H9 (cell line): Measurements from ENCODE around the gene MTCL1. TPM values are rescaled to one million over a fixed set of nuclear protein-coding genes. Genes with fewer than 3 reads are reported as not detected.

ENCODE experiments used
- DNase-seq: peaks from one replicate; pipeline ENCODE4 v3.0.0-alpha.2; 2017
- H2AFZ ChIP-seq: one replicate; pipeline ENCODE4 v1.6.1; 2013; ENCODE audit warnings: mild to moderate bottlenecking, low read length, control low read depth, moderate library complexity
- H2AK5ac ChIP-seq: 2 replicates; pipeline ENCODE4 v1.6.1; 2013; ENCODE audit warnings: low read length, control low read depth, mixed read lengths; ENCODE audit not compliant: insufficient read length
- H2BK120ac ChIP-seq: one replicate; pipeline ENCODE4 v1.6.1; 2013; ENCODE audit warnings: low read depth, mild to moderate bottlenecking, low read length, control low read depth, inconsistent platforms; ENCODE audit not compliant: poor library complexity, severe bottlenecking
- H2BK12ac ChIP-seq: 2 replicates; pipeline ENCODE4 v1.6.1; 2013; ENCODE audit warnings: low read length, control low read depth, mixed read lengths, low read depth; ENCODE audit not compliant: insufficient read length
- H2BK15ac ChIP-seq: 2 replicates; pipeline ENCODE4 v1.6.1; 2013; ENCODE audit warnings: low read depth, low read length, control low read depth
- H2BK20ac ChIP-seq: one replicate; pipeline ENCODE4 v1.6.1; 2013; ENCODE audit warnings: low read depth, mild to moderate bottlenecking, low read length, control low read depth, inconsistent platforms; ENCODE audit not compliant: poor library complexity, severe bottlenecking
- H2BK5ac ChIP-seq: 2 replicates; pipeline ENCODE4 v1.6.1; 2013; ENCODE audit warnings: low read length, control low read depth, mixed read lengths; ENCODE audit not compliant: insufficient read length
- H3K14ac ChIP-seq: 2 replicates; pipeline ENCODE4 v1.6.1; 2013; ENCODE audit warnings: low read length, control low read depth; ENCODE audit not compliant: insufficient read depth
- H3K18ac ChIP-seq: 2 replicates; pipeline ENCODE4 v1.6.1; 2013; ENCODE audit warnings: low read depth, mild to moderate bottlenecking, mixed read lengths, low read length, control low read depth; ENCODE audit not compliant: insufficient read length
- H3K23ac ChIP-seq: 2 replicates; pipeline ENCODE4 v1.6.1; 2013; ENCODE audit warnings: low read length, control low read depth, mixed read lengths, low read depth; ENCODE audit not compliant: insufficient read length
- H3K23me2 ChIP-seq: 2 replicates; pipeline ENCODE4 v1.6.1; 2013; ENCODE audit warnings: low read depth, mild to moderate bottlenecking, mixed read lengths, low read length, control low read depth; ENCODE audit not compliant: insufficient read length, poor library complexity, severe bottlenecking
- H3K27ac ChIP-seq: 2 replicates; pipeline ENCODE4 v1.5.1; 2013; ENCODE audit warnings: low read length, control low read depth, mixed read lengths, low read depth; ENCODE audit not compliant: insufficient read length
- H3K27me3 ChIP-seq: 2 replicates; pipeline ENCODE4 v1.6.1; 2013; ENCODE audit warnings: low read length, control low read depth, inconsistent platforms; ENCODE audit not compliant: insufficient read depth
- H3K4ac ChIP-seq: 2 replicates; pipeline ENCODE4 v1.6.1; 2013; ENCODE audit warnings: low read depth, mild to moderate bottlenecking, control low read depth, inconsistent platforms, low read length, moderate library complexity
- H3K4me1 ChIP-seq: 2 replicates; pipeline ENCODE4 v1.6.1; 2013; ENCODE audit warnings: low read length, control low read depth, inconsistent platforms; ENCODE audit not compliant: insufficient read depth
- H3K4me2 ChIP-seq: 2 replicates; pipeline ENCODE4 v1.6.1; 2013; ENCODE audit warnings: low read length, control low read depth, mixed read lengths; ENCODE audit not compliant: insufficient read length, insufficient read depth
- H3K56ac ChIP-seq: 2 replicates; pipeline ENCODE4 v1.6.1; 2013; ENCODE audit warnings: low read depth, mild to moderate bottlenecking, mixed read lengths, low read length, control low read depth; ENCODE audit not compliant: insufficient read length
- H3K79me1 ChIP-seq: 2 replicates; pipeline ENCODE4 v1.6.1; 2013; ENCODE audit warnings: low read depth, mild to moderate bottlenecking, moderate library complexity, low read length, control low read depth, inconsistent platforms; ENCODE audit not compliant: insufficient read depth, poor library complexity, severe bottlenecking
- H3K79me2 ChIP-seq: 2 replicates; pipeline ENCODE4 v1.6.1; 2013; ENCODE audit warnings: low read length, control low read depth, inconsistent platforms; ENCODE audit not compliant: insufficient read depth
- H3K9ac ChIP-seq: 2 replicates; pipeline ENCODE4 v1.6.1; 2013; ENCODE audit warnings: low read length, control low read depth, mixed read lengths; ENCODE audit not compliant: insufficient read length; ENCODE audit errors: extremely low read depth
- H3K9me3 ChIP-seq: one replicate; pipeline ENCODE4 v1.6.1; 2013; ENCODE audit warnings: low read depth, low read length, inconsistent platforms; ENCODE audit not compliant: control insufficient read depth
- H3T11ph ChIP-seq: one replicate; pipeline ENCODE4 v1.6.1; 2013; ENCODE audit warnings: mild to moderate bottlenecking, low read length, control low read depth, inconsistent platforms
- H4K20me1 ChIP-seq: one replicate; pipeline ENCODE4 v1.6.1; 2013; ENCODE audit not compliant: control insufficient read depth, insufficient read length, insufficient read depth
- H4K5ac ChIP-seq: 2 replicates; pipeline ENCODE4 v1.6.1; 2013; ENCODE audit warnings: low read depth, mild to moderate bottlenecking, mixed read lengths, low read length, control low read depth; ENCODE audit not compliant: insufficient read length
- H4K8ac ChIP-seq: replicated peaks from 2 replicates; pipeline ENCODE4 v1.6.1; 2013; ENCODE audit warnings: low read length, control low read depth, mixed read lengths, low read depth; ENCODE audit not compliant: insufficient read length
- H4K91ac ChIP-seq: 2 replicates; pipeline ENCODE4 v1.6.1; 2013; ENCODE audit warnings: low read depth, mild to moderate bottlenecking, moderate library complexity, mixed read lengths, low read length, control low read depth; ENCODE audit not compliant: insufficient read length
- H3K27ac Mint-ChIP-seq, 3 experiments: 2 replicates in 2 of 3; 3 replicates in 1 of 3; pipeline ENCODE4 v1.8.0; 2020 to 2021; ENCODE audit warnings: mixed read lengths in 3 of 3, mild to moderate bottlenecking in 1 of 3, moderate library complexity in 1 of 3
- H3K27me3 Mint-ChIP-seq: 2 replicates; pipeline ENCODE4 v1.8.0; 2021; ENCODE audit warnings: low read depth, mild to moderate bottlenecking, moderate library complexity, mixed read lengths
- H3K36me3 Mint-ChIP-seq, 3 experiments: 2 replicates in 2 of 3; 3 replicates in 1 of 3; pipeline ENCODE4 v1.8.0; 2020 to 2021; ENCODE audit warnings: low read depth in 3 of 3, mixed read lengths in 3 of 3; ENCODE audit not compliant: insufficient read depth in 1 of 3
- H3K4me1 Mint-ChIP-seq, 2 experiments: 2 replicates each; pipeline ENCODE4 v1.8.0; 2020; ENCODE audit warnings: mixed read lengths in 2 of 2
- H3K4me3 Mint-ChIP-seq, 2 experiments: 2 replicates in 1 of 2; 3 replicates in 1 of 2; pipeline ENCODE4 v1.8.0; 2020 to 2021; ENCODE audit warnings: mild to moderate bottlenecking in 2 of 2, mixed read lengths in 2 of 2, moderate library complexity in 1 of 2
- H3K9me3 Mint-ChIP-seq, 2 experiments: 2 replicates in 1 of 2; 3 replicates in 1 of 2; pipeline ENCODE4 v1.8.0; 2020; ENCODE audit warnings: mild to moderate bottlenecking in 2 of 2, mixed read lengths in 2 of 2, moderate library complexity in 1 of 2
- CTCF ChIP-seq: fragments of 200-600 bp; sonication (generic); conservative IDR thresholded peaks from 3 replicates; pipeline ENCODE4 v1.8.0; 2021; ENCODE audit warnings: antibody characterized with exemption, mild to moderate bottlenecking
- WGBS: extraction: QIAGEN DNeasy Blood & Tissue Kit; methylation state at CpG from one replicate; pipeline ENCODE4 v1.1.7; 2013; ENCODE audit warnings: missing lambda C conversion rate, low lambda C conversion rate, mixed read lengths; ENCODE audit not compliant: insufficient read length; ENCODE audit errors: extremely low coverage; 5-methylcytosine and 5-hydroxymethylcytosine counted together
- total RNA-seq: library from RNA; stranded (reverse); gene quantifications from 2 replicates; pipeline ENCODE4 v1.2.1, GENCODE V29; 2021

The MTCL1 gene
- total RNA-seq, 1 experiment from 2014 or later = 50.7 TPM

DNA sequence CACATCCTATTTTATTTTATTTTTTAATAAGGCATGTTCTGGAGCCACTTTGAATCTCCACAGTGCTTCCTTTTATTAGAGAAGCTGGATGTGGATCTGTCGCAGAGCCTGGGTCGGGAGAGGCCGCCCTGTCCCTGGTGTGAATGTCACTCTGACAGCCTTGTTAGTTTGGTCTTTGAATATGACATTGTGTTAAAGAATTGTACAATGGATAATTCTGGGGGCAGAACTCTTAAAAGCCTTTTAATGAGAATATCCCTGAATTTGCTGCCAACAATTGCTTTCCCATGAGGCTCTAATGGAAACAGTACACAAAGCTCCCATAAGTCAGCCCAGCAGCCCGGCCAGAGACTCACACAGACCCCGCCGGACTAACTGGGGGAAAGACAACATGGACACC, 82.4 kb downstream of the MTCL1 start:
- Mint-ChIP-seq H3K9me3 (no peaks in the 10 kb centered on the region), H3K27ac (no peak overlapping the region), H3K4me3 (no peak overlapping the region), H3K27me3 (no peaks in the 10 kb centered on the region), H3K36me3 (peaks cover 18 to 53% (median 52%) of the 10 kb centered on the region in 3 experiments; a peak in 6 of 7 replicates), H3K4me1 (peaks cover 19 to 26% of the 10 kb centered on the region in 2 experiments)
- H3K14ac ChIP-seq = no peak overlapping the region
- no peaks in the 10 kb centered on the region for H3K9me3 ChIP-seq
- no peaks in the 10 kb centered on the region for H3K27me3 ChIP-seq
- no peak overlapping the region for H2BK15ac ChIP-seq
- H3K79me1 ChIP-seq = no peaks in the 10 kb centered on the region
- H2BK20ac ChIP-seq = no peak overlapping the region
- no peak overlapping the region for H3T11ph ChIP-seq
- no peak overlapping the region for H3K18ac ChIP-seq
- no peak overlapping the region for H2AK5ac ChIP-seq
- H2AFZ ChIP-seq = no peak overlapping the region
- no peak for TF ChIP-seq CTCF
- no peak overlapping the region for H2BK5ac ChIP-seq
- H4K20me1 ChIP-seq = no peaks in the 10 kb centered on the region
- no peaks in the 10 kb centered on the region for H3K79me2 ChIP-seq
- no peak overlapping the region for H2BK120ac ChIP-seq
- no peak overlapping the region for H4K91ac ChIP-seq
- H4K5ac ChIP-seq = no peak overlapping the region
- H3K56ac ChIP-seq = no peak overlapping the region
- no peak overlapping the region for H3K23ac ChIP-seq
- no peak overlapping the region for H3K27ac ChIP-seq
- H3K4me1 ChIP-seq = peaks cover 8% of the 10 kb centered on the region; the same call in 1 of the 2 replicates
- no peaks in the 10 kb centered on the region for H3K23me2 ChIP-seq
- no peak overlapping the region for H2BK12ac ChIP-seq
- WGBS = no CpG with 5 or more reads among the region's 6 CpGs
- DNase-seq = no peak
- no peak overlapping the region for H3K9ac ChIP-seq
- no peak overlapping the region for H3K4ac ChIP-seq
- H3K4me2 ChIP-seq = no peak overlapping the region
- no peak overlapping the region for H4K8ac ChIP-seq
